GM21825 (cell line): Measurements from ENCODE around the gene PTTG1IP.

ENCODE experiments used
- ATAC-seq: cut with Tn5 transposase; IDR thresholded peaks from one replicate; pipeline ENCODE4 v1.9.1; 2021; ENCODE audit warnings: mild to moderate bottlenecking, moderate library complexity; ENCODE audit not compliant: unreplicated experiment

PTTG1IP gene

DNA sequence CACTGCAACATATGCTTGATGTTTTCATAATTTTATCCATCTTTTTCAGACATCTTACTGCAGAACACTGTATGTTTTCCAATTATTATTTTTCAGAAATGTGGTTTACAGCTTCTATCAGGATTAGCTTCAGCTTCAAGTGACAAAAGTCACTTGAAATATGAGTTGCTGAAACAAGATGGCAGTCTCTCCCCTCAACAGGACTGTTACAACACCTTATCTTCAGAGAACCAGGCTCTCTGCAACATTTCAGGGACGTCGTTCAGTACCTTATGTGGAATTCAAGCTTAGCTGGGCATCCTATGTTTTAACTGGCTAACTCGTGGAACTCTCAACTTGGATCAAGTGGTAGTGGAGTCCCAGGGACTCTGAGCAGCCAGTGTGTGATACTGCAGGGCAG lies 69.8 kb downstream of the PTTG1IP start:
- no peak for ATAC-seq

DNA sequence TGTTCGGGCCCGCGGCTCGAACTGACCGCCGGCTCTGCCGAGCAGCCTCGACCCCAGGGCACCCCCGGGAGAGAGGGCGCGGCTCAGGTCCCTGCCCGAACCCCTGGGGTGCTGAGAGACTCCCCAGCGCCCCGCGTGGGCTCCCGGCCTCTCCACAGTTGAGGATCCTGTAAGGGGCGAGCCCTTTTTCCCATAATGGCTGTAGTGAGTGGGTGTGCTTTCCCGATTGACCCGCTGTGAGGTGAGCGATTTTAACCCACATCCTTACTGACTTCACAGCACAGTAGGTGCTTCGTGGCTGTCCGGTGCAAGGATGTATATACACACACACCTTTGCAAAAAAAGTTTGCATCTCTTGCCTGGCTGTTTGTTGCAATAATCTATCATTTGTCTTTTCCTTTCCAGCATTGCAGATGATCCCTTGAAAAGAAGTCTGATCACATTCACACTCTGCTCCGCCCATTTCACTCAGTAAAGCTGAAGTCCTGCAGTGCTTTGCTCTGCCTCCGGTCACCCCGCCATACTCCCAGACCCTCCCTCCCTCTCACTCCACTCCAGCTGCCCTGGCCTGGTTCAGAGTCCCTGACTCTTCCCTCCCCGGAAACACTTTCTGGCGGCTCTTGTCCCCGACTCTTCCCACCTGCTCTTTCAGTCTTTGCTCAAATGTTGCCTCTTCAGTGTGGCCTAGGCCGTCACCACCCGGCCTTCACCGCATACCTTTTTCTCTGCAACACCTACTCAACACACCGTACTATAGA lies 70.9 kb downstream of the PTTG1IP start:
- no peak for ATAC-seq

DNA sequence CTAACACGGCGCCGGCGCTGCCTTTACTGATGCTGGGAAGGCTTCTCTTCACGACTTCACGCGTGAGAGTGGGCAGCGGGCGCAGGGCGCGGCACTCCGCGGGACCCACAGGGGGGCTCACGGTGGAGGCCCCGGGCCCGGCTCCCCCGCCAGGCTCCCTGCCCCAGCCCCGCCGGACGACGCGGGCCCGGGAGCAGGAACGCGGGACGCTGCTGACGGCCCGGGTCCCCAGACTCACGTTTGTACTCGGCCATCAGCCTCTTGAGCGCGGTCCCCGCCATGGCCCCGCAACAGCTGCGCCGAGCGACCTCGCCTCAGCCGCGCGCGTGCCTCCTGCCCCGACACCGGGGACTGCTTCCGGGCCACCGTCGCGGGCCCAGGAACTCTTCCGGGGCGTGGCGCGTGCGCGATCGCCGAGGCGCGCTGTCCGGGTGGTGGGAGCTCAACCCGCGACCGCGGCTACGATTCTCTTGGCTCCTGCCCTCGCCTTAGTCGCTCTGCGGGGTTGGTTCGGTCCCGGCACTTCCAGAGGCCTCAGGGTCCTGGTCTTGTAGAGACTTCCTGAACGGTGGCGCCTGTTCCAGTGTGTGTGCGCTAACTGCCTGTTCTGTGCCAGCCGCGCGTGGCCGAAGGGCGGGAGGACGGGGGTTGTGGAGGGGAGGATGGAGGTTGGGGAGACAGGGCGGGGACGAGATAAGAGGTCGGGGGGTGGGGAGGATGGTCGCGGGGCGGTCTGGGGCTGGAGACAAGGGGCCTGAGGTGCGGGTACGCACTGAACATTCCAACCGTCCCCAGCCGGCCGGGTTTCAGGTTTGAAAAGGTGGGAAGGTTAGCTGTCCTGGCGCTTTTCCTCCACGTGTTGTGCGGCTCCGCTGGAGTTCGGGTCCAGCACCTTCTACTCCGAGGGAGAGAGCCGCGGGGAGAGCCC lies 71.8 kb downstream of the PTTG1IP start, which contains the start of gene UBE2G2:
Gene UBE2G2, minus strand, starts transcription at position 353 of the 928 bp plus-strand sequence. Its CDS starts 72 bp downstream, at position 281.
- peak; percentile 69 for ATAC-seq

DNA sequence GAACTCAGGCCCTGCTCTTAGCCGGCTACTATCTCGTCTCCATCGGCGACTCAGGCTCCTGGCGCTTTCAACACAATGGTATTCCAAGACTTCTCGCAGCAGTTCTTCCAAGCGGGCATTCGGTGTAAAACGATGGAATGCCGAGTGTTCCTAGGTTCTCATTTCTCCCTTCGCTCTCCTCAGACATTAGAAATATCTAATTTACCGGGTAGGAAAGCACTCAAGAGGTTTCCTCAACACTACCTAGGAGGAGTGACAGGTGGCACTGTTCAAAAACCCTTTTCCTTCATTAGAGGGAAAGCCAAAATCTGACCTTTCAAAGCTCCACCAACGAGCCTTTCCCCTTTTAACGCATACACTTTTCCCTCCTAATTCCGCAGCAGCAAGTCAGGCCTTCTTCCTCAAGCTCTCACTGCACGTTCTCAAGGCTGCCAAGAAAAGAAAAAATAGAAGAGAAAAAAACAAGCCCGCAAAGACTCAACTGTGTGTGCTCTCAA lies 72.5 kb downstream of the PTTG1IP start:
- no peak for ATAC-seq

DNA sequence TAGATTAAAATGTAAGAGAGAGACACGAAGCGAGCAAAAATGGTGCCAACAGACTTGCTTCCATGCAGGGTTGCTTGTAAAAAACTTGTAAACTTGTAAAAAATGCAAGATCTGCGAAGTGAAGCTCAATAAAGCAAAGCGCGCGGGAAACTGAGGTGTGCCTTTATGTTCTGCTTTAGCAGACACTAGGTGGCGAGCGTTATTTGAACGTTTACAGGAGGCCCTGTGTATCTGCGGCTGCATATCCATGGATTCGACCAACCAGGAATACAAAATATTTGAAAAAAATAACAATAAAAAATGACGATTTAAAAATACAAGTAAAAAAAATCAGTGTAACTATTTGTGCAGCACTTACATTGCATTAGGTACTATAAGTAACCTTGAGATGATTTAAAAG lies 73.4 kb downstream of the PTTG1IP start:
- ATAC-seq, result no peak

DNA sequence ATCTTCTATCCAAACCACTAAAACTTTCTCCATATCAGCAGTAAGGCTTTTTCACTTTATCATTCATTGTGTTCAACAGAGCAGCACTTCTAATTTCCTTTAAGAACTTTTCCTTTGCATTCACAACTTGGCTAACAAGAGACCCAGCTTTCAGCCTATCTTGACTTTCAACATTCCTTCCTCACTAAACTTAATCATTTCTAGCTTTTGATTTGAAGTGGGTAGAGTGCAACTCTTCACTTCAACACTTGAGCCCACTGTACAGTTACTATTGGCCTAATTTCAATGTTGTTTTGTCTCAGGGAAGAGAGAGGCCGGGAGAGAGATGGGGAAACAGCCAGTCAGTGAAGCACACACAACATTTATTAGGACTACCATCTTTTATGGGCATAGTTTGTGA lies 73.8 kb downstream of the PTTG1IP start:
- ATAC-seq, result no peak
